Measurements from ENCODE around the gene JAGN1.
"Not testable (repeated sequence)": the region's sequence is repeated elsewhere in the genome, so short reads cannot be mapped to it uniquely, and the experiment has no call there.

Gene JAGN1

GRCh38 chr3:9866639-9867038 lies 23.8 kb upstream of the JAGN1 start:
- DNase-seq (ENCODE audit: low read depth in 2 of 2) = no peak

DNA sequence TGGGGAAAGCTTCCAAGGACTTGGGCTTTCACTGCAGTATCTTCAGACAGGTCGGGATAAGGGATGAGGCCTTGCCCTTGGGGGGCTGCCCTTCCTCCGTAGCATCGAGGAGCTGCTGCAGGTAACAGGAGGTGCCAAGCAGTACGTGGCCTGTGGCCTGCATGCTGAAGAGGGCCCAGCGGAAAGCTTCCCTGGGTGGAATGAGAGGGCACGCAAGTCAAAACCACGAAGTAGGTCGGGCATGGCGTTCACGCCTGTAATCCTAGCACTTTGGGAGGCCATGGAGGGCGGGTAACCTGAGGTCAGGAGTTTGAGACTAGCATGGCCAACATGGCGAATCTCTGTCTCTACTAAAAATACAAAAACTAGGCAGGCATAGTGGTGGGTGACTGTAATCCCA lies 23.3 kb upstream of the JAGN1 start:
- DNase-seq (ENCODE audit: low read depth in 2 of 2) = no peak

DNA sequence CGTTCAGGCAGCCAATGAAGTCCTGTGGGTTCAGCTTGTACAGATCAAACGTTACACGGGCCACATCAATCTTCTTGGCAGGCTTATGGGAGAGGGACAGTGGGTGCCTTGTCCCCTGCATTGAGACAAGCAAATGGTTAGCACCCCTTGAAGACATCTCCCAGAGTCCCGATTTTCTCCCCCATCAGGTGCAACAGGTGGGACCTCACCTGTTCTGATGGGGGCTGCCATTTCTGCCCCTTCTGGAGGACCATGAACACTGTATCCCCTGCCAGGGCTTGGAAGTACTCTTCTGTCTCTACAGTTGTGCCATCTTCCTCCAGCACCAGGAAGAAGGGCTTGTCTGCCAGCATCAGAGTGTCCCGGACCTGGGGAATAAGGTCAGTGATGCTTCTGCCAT lies 20.5 kb upstream of the JAGN1 start:
- no peak for DNase-seq (ENCODE audit: low read depth in 2 of 2)

GRCh38 chr3:9870978-9871377 lies 19.4 kb upstream of the JAGN1 start:
- DNase-seq (ENCODE audit: low read depth in 2 of 2) = no peak

- DNase-seq (ENCODE audit: low read depth in 2 of 2) = not testable (repeated sequence)
These were observed 18.3 kb upstream of the JAGN1 start for GRCh38 chr3:9872067-9872466.

DNA sequence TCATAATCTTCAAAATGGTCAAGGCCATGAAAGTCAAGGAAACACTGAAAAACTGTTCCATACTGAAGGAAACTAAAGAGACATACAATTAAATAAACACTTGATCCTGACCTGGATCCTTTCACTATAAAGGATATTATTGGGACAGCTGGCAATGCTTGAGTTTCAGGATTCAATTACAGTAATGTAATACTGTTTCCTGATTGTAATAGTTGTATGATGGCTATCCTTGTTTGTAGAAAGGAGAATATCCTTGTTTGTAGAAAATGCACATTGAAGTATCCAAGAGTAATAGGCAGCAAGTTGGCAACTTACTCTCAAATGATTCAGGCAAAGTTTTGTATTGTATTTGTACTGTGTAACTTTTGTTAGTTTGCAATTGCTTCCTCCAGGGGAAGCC lies 15.0 kb upstream of the JAGN1 start:
- DNase-seq (ENCODE audit: low read depth in 2 of 2) = no peak

- DNase-seq (ENCODE audit: low read depth in 2 of 2) = not testable (repeated sequence)
These were observed 14.2 kb upstream of the JAGN1 start for GRCh38 chr3:9876255-9876654.

DNA sequence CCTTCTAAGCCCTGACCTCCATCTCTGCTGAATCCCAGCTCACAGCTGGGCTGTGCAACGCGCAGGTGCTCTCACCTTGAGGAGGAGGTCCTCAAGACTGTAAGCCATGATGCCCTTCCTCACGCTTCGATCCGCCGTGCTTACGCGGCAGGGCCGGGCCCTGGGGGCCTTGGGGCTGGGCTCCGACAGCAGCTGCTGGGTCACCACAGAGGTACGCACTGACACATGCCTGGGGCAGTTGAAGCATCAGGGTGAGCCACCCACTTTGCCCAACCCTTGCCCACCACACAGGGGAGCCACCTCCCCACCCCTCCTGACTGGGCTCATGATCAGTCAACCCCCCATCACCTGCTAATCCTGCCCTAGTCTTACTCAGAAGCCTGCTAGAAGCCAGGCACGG lies 13.4 kb upstream of the JAGN1 start:
- DNase-seq (ENCODE audit: low read depth in 2 of 2) = no peak

- DNase-seq (ENCODE audit: low read depth in 2 of 2) = no peak
These were observed 11.7 kb upstream of the JAGN1 start for GRCh38 chr3:9878700-9879099.

GRCh38 chr3:9879830-9880549 lies 10.4 kb upstream of the JAGN1 start, which contains the start of gene CIDEC:
TSS of gene CIDEC (minus strand) at chr3:9880253. CDS start at chr3:9878486, 1,767 bp downstream.
- DNase-seq (ENCODE audit: low read depth in 2 of 2) = no peak

DNA sequence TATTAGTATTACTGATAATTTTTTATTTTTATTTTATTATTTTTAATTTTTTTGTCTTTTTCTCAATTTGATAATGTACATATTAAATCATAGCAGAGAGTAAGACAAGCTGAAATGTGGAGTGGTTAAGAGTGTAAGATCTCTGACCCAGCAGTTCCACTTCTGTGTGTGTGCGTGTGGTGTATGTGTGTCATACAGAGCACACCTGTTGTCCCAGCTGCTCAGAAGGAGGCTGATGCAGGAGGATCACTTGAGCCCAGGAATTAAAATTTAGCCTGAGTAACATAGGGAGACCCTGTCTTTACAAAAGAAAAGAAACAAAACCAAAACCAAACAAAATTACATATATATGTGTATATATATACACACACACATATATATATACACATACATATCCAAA lies 9.0 kb upstream of the JAGN1 start:
- no peak for DNase-seq (ENCODE audit: low read depth in 2 of 2)

DNA sequence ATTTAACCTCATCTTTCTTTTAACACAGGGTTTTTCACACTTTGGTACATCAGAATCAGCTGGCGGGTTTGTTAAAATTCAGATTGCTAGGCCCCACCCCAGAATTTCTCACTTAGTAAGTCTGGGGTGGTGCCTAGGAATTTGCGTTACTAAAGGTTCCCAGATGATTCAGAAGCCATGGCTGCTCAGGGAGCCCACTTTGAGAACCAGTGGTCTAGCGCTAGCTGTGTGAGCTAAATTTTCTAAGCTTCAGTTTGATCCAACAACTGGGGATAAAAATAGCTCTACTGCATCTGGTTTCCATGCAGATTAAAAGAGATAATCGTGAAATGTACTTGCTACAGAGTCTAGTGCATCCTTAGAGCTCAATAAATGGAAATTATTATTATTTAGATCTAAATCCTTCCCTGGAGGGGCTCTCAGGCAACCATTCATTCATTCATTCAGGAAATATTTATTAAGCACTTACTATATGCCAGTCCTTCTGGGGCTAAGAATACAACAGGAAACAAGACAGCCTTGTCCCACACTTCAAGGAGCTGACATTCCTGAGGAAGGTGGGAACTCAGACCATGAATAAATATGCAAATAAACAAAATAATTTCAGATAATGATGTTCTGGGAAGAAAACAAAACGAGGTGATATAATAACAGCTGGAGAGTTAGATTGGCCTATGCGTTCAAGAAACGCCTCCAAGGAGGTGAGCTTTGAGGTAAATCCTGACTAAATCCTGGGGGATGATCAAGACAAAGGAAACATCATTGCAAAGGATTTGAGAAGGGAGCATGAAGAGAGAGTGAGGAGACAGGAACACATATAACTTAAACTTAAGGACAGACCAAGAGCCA lies 6.5 kb upstream of the JAGN1 start:
- no peak for DNase-seq (ENCODE audit: low read depth in 2 of 2)

- no peak for DNase-seq (ENCODE audit: low read depth in 2 of 2)
These were observed 5.8 kb upstream of the JAGN1 start for GRCh38 chr3:9884555-9885165.

DNA sequence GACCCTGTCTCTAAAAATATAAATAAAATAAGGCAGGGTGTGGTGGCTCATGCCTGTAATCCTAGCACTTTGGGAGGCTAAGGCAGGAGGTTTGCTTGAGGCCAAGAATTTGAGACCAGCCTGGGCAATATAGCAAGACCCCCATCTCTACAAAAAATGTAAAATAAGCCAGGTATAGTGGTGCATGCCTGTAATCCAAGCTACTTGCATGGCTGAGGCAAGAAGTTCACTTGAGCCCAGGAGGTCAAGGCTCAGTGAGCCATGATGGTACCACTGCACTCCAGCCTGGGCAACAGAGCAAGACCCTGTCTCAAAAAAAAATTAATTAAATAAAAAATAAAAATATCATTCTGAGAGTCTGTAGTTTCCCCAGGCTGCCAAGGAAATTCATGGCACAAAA lies 4.1 kb upstream of the JAGN1 start:
- DNase-seq (ENCODE audit: low read depth in 2 of 2) = no peak

DNA sequence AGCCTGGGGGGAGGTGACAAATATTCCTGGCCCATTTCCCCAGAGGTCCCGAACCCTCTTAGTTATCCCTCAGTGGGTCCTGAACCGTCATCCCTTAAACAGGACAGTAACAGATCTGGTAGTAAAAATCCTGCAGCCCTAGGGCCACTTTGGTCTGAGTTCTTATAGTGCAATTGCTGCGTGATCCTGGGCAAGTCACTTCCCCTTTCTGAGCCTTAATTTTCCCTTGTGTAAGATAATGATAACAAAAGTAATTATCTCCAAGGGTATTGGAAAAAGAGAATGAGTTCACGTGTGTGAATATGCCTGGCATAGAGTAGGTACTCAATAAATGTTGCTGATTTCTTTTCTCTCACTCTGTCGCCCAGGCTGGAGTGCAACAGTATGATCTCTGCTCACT lies 2.9 kb upstream of the JAGN1 start:
- DNase-seq (ENCODE audit: low read depth in 2 of 2) = no peak

DNA sequence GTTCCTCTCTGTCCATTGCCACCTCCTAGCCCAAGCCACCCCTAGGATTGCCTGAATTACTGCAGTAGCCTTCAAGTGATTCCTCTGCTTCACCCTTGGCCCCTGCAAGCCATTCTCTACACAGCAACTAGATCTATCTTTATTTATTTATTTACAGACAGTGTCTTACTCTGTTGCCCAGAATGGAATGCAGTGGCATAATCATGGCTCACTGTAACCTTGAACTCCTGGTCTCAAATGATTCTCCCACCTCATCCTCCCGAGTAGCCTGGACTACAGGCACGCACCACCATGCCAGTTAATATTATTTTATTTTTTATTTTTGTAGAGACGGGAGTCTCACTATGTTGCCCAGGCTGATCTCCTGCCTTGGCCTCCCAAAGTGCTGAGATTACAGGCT lies 1.9 kb upstream of the JAGN1 start:
- no peak for DNase-seq (ENCODE audit: low read depth in 2 of 2)

DNA sequence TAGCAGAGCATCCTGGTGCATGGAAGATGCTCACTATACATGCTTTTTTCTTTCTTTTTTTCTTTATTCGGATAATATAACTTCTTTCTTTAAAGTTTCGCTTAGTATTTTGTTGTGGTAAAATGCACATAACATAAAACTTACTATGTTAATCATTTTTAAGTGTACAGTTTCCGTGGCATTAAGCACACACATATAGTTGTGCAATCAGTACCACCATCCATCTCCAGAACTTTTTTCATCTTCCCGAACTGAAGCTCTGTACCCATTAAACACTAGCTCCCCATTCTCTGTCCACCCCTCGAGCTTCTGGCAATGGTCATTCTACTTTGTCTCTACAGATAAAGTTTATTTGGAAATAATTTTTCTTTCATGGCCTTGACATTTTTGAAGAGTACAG lies 1.0 kb upstream of the JAGN1 start:
- no peak for DNase-seq (ENCODE audit: low read depth in 2 of 2)

GRCh38 chr3:9891072-9891622 lies 737 bp downstream of the JAGN1 start:
- DNase-seq (ENCODE audit: low read depth in 2 of 2) = no peak

GRCh38 chr3:9893739-9894138 lies 3.3 kb downstream of the JAGN1 start:
- DNase-seq (ENCODE audit: low read depth in 2 of 2) = no peak

GRCh38 chr3:9895715-9896114 lies 5.3 kb downstream of the JAGN1 start:
- not testable (repeated sequence) for DNase-seq (ENCODE audit: low read depth in 2 of 2)

GRCh38 chr3:9896755-9897407 lies 6.5 kb downstream of the JAGN1 start:
- DNase-seq (ENCODE audit: low read depth in 2 of 2) = not testable (repeated sequence)
